Right atrium auricular region (tissue), 2 donors: ENCODE results near the gene RASGRP2. TPM values are rescaled to one million over a fixed set of nuclear protein-coding genes. Genes with fewer than 3 reads are reported as not detected.

ENCODE experiments used
- DNase-seq: peaks from one replicate; pipeline ENCODE4 v3.0.0-alpha.2; 2019; ENCODE audit warnings: low spot score
- H3K27ac ChIP-seq, 2 donors: fragments of 200-600 bp; sonication (generic); 1 replicate in 1 of 2; 2 replicates in 1 of 2; pipeline ENCODE4 v1.5.1; 2016 to 2019
- H3K27me3 ChIP-seq, 2 donors: fragments of 200-600 bp; sonication (generic); one replicate each; pipeline versions ENCODE4 v1.5.1 to v1.6.0; 2017 to 2019
- H3K36me3 ChIP-seq: fragments of 200-600 bp; sonication (generic); one replicate; pipeline ENCODE4 v1.5.1; 2016
- H3K4me1 ChIP-seq, 2 donors: fragments of 200-600 bp; sonication (generic); one replicate each; pipeline versions ENCODE4 v1.5.1 to v1.6.0; 2017 to 2019
- H3K4me3 ChIP-seq, 2 donors: fragments of 200-600 bp; sonication (generic); 1 replicate in 1 of 2; 2 replicates in 1 of 2; pipeline ENCODE4 v1.5.1; 2017 to 2019; ENCODE audit warnings: mild to moderate bottlenecking in 1 of 2, moderate library complexity in 1 of 2
- H3K9me3 ChIP-seq, 2 donors: fragments of 200-600 bp; sonication (generic); one replicate each; pipeline ENCODE4 v1.5.1; 2019
- total RNA-seq, 2 donors: library from RNA; depleted of rRNA; stranded (reverse); fragments of >200 nt; gene quantifications; one replicate each; pipeline ENCODE4 v1.1.0, GENCODE V29; 2016
- TF ChIP-seq, protein P1 (sequence below), 2 donors: fragments of 200-600 bp; sonication (generic); IDR thresholded peaks; one replicate each; pipeline ENCODE4 v1.5.1; 2019; ENCODE audit warnings: antibody characterized with exemption in 2 of 2

The RASGRP2 gene
- total RNA-seq, 2 donors from 2014 or later: 28.1 to 30.4 TPM

DNA sequence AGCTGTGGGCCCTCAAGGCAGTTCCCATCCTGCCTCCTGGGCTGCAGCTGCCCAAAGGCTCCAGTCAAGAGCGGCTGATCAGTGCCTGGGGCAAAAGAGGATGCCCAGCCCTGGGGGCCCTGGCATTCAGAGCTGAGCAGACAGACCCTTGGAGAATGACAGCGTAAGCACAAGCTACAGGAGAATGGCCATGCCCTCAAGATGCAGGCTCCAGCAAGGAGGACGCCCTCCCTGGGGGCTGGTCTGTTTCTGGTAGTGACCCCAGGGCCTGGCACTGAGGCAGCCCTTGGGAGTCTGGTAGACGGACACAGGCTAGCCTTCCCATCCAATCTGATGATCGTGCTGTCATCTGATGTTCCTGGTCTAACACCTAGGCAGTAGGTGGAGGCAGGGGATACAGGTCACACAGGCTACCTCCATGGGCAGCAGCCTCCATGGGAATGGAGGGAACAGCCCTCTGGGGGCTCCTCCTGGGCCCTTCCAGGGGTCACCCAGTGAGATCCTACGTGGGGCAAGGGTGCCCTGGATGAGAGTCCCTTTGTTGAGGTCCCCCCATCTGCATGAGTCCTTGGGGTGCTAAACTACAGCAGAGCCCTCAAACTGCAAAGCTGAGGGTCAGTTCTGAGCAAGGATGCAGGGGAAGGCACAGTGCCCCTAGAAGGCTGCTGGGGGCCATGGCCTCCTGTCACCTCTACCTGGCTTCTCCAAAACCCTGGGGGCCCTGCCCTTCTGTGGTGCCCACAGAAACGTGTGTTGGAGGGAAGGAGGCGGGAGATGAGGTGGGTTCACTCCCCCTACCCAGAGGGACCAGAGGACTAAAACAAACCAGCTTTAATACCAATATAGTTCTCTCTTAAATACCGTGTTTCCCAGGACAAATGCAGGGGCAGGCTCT, 44.6 kb upstream of the RASGRP2 start:
- peaks cover 28% of the 10 kb centered on the region for H3K36me3 ChIP-seq
- H3K9me3 ChIP-seq: no peaks in the 10 kb centered on the region
- no peak for DNase-seq
- H3K4me1 ChIP-seq: no peaks in the 10 kb centered on the region
- H3K4me3 ChIP-seq: no peak overlapping the region
- TF ChIP-seq, protein P1, sequence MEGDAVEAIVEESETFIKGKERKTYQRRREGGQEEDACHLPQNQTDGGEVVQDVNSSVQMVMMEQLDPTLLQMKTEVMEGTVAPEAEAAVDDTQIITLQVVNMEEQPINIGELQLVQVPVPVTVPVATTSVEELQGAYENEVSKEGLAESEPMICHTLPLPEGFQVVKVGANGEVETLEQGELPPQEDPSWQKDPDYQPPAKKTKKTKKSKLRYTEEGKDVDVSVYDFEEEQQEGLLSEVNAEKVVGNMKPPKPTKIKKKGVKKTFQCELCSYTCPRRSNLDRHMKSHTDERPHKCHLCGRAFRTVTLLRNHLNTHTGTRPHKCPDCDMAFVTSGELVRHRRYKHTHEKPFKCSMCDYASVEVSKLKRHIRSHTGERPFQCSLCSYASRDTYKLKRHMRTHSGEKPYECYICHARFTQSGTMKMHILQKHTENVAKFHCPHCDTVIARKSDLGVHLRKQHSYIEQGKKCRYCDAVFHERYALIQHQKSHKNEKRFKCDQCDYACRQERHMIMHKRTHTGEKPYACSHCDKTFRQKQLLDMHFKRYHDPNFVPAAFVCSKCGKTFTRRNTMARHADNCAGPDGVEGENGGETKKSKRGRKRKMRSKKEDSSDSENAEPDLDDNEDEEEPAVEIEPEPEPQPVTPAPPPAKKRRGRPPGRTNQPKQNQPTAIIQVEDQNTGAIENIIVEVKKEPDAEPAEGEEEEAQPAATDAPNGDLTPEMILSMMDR (IDR thresholded peaks at IDR 0.05): no peak
- no peak overlapping the region for H3K27ac ChIP-seq
- H3K27me3 ChIP-seq: no peaks in the 10 kb centered on the region

DNA sequence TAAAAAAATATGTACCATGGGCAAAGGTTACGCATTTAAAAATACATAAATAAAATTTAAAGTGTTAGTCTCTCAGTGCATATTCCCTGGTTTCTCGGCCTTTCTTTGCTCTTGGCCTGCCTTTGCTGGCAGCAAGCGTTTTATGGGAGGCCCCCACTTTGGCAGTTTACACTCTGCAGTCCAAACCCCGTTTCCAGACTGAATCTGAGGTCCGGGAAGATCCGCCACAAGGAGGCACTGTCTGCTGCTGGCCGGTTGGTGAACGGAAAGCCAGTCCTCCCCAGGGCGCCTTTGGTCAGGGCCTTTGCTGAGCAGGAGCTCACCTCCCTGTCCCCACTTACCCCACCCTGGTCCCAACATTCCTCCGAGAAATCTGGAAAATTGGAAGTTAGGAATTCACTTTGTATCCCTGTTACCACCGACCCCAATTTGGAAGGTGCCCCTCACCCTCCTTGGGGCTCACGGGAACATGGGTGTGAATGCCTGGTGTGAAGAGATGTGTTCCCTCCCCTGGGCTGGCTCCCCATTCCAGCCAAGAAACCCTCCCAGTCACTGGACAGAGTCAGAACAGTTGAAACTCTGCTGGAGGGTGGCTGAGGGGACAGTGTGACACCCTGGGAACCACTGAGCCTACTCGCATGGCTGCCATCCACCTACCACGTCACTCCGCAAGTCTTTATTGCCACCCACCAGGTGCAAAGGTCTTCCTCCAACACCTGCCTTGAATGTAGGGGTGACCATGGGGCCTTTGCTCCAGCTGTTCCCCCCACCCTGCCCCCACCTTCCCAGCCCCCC, 43.8 kb upstream of the RASGRP2 start:
- TF ChIP-seq, protein P1 (IDR thresholded peaks at IDR 0.05): peak; percentile 38 to 74
- no peaks in the 10 kb centered on the region for H3K4me1 ChIP-seq
- no peaks in the 10 kb centered on the region for H3K27me3 ChIP-seq
- no peak overlapping the region for H3K27ac ChIP-seq
- H3K4me3 ChIP-seq: no peak overlapping the region
- DNase-seq: peak; percentile 74
- no peaks in the 10 kb centered on the region for H3K9me3 ChIP-seq
- peaks cover 28% of the 10 kb centered on the region for H3K36me3 ChIP-seq

DNA sequence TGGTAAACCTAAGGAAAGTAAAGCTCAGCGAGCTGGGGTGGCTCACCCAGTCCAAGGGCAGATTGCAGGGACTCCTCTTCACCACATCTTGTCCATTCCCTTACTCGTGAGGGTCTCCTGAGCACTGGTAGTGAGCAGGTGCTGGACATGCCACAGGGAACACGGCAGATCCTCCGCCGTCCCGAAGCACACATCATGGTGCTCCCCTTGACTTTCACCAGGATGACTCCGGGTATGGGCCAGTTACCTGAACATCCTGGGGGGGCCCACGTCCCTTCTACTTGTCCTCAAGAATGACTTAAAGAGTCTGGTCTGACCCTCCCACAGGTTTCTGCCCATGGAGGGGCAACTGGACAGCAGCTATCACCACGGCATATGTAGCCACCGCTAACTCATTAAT, 42.4 kb upstream of the RASGRP2 start:
- peaks cover 18% of the 10 kb centered on the region for H3K36me3 ChIP-seq
- no peak for DNase-seq
- H3K27ac ChIP-seq: no peak overlapping the region
- TF ChIP-seq, protein P1 (IDR thresholded peaks at IDR 0.05): no peak
- no peak overlapping the region for H3K4me3 ChIP-seq
- H3K4me1 ChIP-seq: no peaks in the 10 kb centered on the region
- no peaks in the 10 kb centered on the region for H3K27me3 ChIP-seq
- no peaks in the 10 kb centered on the region for H3K9me3 ChIP-seq

DNA sequence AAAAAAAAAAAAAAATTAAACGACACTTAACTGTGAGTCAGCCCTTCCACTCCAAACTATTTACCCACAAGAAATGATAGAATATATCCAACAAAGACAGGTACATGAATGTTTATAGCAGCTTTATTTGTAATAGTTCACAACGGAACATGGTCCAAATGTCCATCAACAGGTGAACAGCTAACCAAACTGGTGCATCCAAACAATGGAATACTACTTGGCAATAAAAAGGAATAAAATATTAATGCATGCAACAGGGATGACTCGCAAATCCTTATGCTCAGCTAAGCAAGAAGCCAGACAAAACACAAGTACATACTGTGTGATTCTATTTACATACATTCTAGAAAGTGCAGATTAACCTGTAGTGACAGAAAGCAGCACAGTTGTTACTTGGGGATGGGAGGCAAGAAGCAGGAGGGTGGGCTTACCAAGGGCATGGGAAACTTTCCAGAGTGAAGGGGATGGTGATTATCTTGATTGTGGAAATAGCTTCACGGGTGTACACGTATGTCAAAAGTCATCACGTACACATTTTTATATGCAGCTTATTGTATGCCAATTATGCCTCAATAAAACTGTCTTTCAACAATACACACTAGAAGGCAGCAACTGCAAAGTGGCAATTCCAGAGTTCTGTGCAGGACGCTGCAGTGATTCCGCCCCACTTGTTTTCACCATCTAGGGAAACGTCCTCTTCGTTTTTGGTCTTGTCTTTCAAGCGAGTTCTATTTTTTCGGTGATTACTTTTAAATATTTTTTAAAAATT, 41.1 kb upstream of the RASGRP2 start:
- Histone ChIP-seq H3K36me3 (peaks cover 10% of the 10 kb centered on the region), H3K27me3 (no peaks in the 10 kb centered on the region), H3K27ac (no peak overlapping the region), H3K9me3 (no peaks in the 10 kb centered on the region), H3K4me1 (no peaks in the 10 kb centered on the region), H3K4me3 (no peak overlapping the region)
- no peak for DNase-seq
- TF ChIP-seq, protein P1 (IDR thresholded peaks at IDR 0.05): no peak

DNA sequence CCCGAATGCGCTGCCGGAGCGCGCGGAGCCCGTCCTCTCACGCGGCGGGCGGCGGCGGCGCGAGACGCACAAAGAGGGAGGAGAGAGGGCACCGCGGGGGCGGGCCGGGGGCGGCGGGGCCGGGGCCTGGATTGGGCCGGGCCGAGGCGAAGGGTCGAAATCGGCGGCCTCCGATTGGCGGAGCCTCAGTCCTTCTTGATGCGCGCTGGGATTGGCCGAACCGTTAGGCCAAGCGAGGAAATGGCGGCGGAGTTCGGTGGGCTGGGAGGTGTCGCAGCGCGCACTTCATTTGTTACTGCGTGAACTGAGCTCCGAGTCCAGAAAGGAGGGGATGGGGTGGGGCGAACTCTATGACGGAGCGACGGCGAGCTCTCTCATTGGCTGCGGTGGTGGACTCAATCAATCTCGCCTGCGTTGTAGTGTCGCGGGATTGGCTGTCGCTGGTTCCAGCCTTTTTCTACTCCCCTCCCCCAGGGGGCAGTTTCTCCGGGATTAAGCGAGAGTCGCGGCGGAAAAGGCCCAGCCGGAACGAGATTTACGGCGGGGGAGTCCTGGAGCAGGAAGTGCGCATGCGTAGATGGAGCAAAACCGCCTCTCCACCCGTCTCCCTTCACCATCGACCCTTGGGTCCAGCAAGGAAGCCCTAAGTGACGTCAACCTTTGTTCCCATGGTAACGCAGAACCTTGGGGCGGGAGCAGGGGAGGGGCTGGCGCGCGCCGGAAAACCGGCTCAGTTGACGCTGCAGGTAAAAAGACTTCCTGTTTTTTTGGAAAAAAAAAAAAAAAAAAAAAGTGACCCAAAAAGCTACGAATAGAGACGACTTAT, 34.7 kb upstream of the RASGRP2 start, which contains the start of gene SF1:
Gene SF1 (minus strand): TSS at position 70 of the 826 bp plus-strand sequence. CDS start 150 bp downstream, outside the sequence.
- no peaks in the 10 kb centered on the region for H3K27me3 ChIP-seq
- H3K36me3 ChIP-seq: peaks cover 38% of the 10 kb centered on the region
- H3K4me3 ChIP-seq: peak within 1 kb of the TSS; percentile 92 to 100
- DNase-seq: peak; percentile 100
- H3K27ac ChIP-seq: peak within 1 kb of the TSS; percentile 98 to 100
- TF ChIP-seq, protein P1 (IDR thresholded peaks at IDR 0.05): no peak
- no peaks in the 10 kb centered on the region for H3K9me3 ChIP-seq
- H3K4me1 ChIP-seq: peaks cover 0 to 43% of the 10 kb centered on the region in 2 donors
